ENCODE results near the gene CFAP410.

DNA sequence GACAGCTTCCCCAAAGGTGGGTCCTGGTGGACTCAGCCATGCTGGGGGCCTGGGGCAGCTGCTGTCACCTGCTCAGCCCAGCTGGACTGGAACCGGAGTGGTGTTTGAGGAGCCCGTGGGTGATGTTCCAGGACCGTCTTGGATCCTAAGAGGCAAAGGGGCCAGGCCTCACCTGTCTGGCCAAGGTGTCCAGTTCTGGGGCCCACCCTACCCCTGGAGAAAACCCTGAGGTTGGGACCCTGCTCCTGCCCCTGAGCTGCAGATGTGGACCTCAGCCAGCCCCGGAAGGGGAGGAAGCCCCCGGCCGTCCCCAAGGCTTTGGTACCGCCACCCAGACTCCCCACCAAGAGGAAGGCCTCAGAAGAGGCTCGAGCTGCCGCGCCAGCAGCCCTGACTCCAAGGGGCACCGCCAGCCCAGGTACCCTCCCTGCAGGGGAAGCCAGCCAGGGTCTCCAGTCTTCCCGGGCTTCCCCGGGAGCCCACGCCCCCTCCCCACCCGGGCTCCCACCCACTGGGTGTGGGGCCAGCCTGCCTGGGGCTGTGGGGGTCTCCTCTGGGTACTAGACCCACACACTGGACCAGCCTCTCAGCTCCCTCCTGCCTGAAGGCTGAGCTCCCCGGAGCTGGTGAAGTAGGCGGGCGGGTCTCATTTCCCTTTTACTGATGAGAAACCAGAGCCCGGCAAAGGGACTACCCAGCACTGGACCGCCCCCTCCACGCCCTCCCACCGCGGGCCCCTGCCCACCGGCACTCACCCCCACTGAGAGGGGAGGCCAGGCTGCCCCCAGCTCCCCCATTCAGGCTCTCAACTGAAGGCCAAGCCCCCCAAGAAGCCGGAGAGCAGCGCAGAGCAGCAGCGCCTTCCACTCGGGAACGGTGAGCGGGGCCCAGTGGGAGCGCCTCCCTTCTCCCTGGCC is 52.2 kb downstream of the CFAP410 start:
- TF ChIP-seq POLR2A (IDR thresholded peaks at IDR 0.05), result no peak
- TF ChIP-seq, protein P1, sequence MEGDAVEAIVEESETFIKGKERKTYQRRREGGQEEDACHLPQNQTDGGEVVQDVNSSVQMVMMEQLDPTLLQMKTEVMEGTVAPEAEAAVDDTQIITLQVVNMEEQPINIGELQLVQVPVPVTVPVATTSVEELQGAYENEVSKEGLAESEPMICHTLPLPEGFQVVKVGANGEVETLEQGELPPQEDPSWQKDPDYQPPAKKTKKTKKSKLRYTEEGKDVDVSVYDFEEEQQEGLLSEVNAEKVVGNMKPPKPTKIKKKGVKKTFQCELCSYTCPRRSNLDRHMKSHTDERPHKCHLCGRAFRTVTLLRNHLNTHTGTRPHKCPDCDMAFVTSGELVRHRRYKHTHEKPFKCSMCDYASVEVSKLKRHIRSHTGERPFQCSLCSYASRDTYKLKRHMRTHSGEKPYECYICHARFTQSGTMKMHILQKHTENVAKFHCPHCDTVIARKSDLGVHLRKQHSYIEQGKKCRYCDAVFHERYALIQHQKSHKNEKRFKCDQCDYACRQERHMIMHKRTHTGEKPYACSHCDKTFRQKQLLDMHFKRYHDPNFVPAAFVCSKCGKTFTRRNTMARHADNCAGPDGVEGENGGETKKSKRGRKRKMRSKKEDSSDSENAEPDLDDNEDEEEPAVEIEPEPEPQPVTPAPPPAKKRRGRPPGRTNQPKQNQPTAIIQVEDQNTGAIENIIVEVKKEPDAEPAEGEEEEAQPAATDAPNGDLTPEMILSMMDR (IDR thresholded peaks at IDR 0.05 in 8 of 11, conservative IDR thresholded peaks at IDR 0.05 in 3 of 11), result no peak
- TF ChIP-seq POLR2AphosphoS5 (IDR thresholded peaks at IDR 0.05), result no peak

Measured in spleen (tissue), 7 donors.